SK-N-MC (cell line): ENCODE data around the gene TBC1D3B.
"Not testable (repeated sequence)": the region's sequence is repeated elsewhere in the genome, so short reads cannot be mapped to it uniquely, and the experiment has no call there.

Source experiments
- EZH2 ChIP-seq: fragments of 200-600 bp; sonication (generic); IDR thresholded peaks from one replicate; pipeline ENCODE4 v1.6.1; 2017; ENCODE audit warnings: antibody characterized with exemption
- POLR2AphosphoS5 ChIP-seq: IDR thresholded peaks from 2 replicates; pipeline ENCODE4 v1.6.1; 2012; ENCODE audit warnings: mild to moderate bottlenecking, low read depth, low read length, borderline replicate concordance

GRCh38 chr17:36207383-36207782 is 30.9 kb upstream of the TBC1D3B start:
- not testable (repeated sequence) for TF ChIP-seq POLR2AphosphoS5, EZH2
